Activated naive CD4-positive, alpha-beta T cell treated with anti-CD3 and anti-CD28 coated beads, Interleukin-2, amount 50 U/mL, for 72 hours (primary cell): ENCODE measurements around the gene LRRC59. TPM values are rescaled to one million over a fixed set of nuclear protein-coding genes. Genes with fewer than 3 reads are reported as not detected.
A peak's percentile ranks its signal among the peaks of the same experiment; 100 is the strongest.
"Not testable (repeated sequence)": the region's sequence is repeated elsewhere in the genome, so short reads cannot be mapped to it uniquely, and the experiment has no call there.

Experiments used
- ATAC-seq, 2 donors: fragments of 150-1000 bp; cut with Tn5 transposase; 2 replicates each; pipeline ENCODE4 v1.10.0; 2021; ENCODE audit warnings: mild to moderate bottlenecking in 2 of 2, moderate library complexity in 2 of 2
- DNase-seq, 2 donors: peaks; one replicate each; pipeline ENCODE4 v3.0.0; 2021 to 2022; ENCODE audit warnings: low spot score in 2 of 2
- H3K27ac Mint-ChIP-seq, 2 donors: one replicate each; pipeline ENCODE4 v1.8.0; 2022; ENCODE audit warnings: mild to moderate bottlenecking in 2 of 2, mixed read lengths in 2 of 2
- H3K36me3 Mint-ChIP-seq, 2 donors: one replicate each; pipeline ENCODE4 v1.8.0; 2022; ENCODE audit warnings: mixed read lengths in 2 of 2
- H3K9me3 Mint-ChIP-seq, 2 donors: one replicate each; pipeline ENCODE4 v1.8.0; 2022; ENCODE audit warnings: mixed read lengths in 2 of 2
- total RNA-seq, 2 donors: library from RNA; stranded (reverse); gene quantifications; one replicate each; pipeline ENCODE4 v1.2.3, GENCODE V29; 2022

LRRC59 gene
- total RNA-seq, 2 donors from 2014 or later = 40.3 to 66.7 TPM

DNA sequence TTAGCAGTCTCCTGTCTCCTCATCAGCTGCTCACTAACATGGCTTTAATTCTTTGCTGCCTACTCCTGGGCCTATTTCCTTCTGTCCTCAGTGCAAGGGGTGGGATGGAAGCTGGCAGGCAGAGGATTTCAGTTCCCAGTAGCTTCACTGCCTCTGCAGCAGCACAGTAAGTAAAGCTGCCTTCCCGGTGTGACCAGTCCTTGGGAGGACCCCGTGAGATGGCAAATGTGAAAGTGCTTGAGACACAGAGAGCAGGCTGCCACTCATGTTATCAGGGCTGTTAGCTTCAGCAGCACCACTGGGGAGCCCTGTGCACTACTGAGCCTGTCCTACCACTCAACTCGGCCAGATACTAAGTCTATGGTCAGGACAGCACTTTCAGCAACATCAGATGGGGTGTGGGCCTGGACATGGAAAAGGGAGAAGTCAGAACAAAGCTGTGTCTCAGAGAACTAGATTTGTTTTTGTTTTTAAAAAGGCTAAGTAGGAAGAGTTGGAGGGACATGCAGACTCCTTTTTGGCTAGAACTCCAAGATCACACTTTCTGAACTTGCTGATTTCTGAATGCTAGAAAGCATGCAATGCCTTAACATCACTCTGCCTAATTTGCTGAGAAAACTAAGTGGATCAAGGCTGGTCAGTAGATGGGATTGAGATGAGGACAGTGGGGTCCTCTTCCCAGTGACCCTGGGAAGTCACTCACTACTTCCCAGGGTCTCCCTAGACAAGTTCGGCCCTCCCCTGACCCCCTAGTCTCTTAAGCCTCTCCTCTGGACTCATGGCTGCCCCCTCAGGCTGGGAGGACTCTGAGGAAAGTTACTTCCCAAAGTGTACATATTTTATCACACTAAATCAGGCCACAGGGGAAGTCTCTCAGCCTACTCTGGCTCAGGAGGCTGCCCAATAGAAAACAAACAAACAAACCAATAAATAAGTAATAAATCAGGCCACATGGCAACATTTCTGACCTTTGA lies 29.8 kb upstream of the LRRC59 start:
- Mint-ChIP-seq H3K9me3 (no peaks in the 10 kb centered on the region), H3K36me3 (no peaks in the 10 kb centered on the region), H3K27ac (no peak overlapping the region)
- peak in 1 of 2 donors; percentile 27 for DNase-seq
- ATAC-seq = peak; percentile 26 to 41

DNA sequence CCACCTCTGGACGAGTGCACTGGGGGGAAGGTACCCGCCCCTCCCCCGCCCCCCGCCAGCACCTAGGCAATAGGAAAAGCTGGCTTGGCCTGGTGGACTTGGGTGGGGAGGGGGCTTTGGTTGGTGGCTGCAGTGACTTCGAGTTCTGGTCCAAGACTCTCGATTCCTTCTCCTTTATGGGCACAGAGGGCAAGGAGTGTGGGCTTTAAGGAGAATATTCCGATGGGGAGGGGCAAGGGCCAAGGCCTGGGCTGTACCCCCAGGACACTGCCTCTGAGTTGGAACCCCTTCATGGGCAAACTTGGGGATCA lies 29.1 kb upstream of the LRRC59 start:
- peak in 1 of 2 donors; percentile 7 for DNase-seq
- ATAC-seq = peak; percentile 2 to 30
- H3K36me3 Mint-ChIP-seq = no peaks in the 10 kb centered on the region
- H3K9me3 Mint-ChIP-seq = no peaks in the 10 kb centered on the region
- no peak overlapping the region for H3K27ac Mint-ChIP-seq

GRCh38 chr17:50425682-50426471 lies 28.6 kb upstream of the LRRC59 start, which contains the start of gene ACSF2:
Gene ACSF2 (plus strand): TSS chr17:50426218. CDS start chr17:50426262, 44 bp downstream.
- ATAC-seq (peak; percentile 92), DNase-seq (peak; percentile 65 to 75)
- no peaks in the 10 kb centered on the region for H3K9me3 Mint-ChIP-seq
- H3K36me3 Mint-ChIP-seq = no peaks in the 10 kb centered on the region
- peak within 1 kb of the TSS; percentile 63 to 77 for H3K27ac Mint-ChIP-seq

DNA sequence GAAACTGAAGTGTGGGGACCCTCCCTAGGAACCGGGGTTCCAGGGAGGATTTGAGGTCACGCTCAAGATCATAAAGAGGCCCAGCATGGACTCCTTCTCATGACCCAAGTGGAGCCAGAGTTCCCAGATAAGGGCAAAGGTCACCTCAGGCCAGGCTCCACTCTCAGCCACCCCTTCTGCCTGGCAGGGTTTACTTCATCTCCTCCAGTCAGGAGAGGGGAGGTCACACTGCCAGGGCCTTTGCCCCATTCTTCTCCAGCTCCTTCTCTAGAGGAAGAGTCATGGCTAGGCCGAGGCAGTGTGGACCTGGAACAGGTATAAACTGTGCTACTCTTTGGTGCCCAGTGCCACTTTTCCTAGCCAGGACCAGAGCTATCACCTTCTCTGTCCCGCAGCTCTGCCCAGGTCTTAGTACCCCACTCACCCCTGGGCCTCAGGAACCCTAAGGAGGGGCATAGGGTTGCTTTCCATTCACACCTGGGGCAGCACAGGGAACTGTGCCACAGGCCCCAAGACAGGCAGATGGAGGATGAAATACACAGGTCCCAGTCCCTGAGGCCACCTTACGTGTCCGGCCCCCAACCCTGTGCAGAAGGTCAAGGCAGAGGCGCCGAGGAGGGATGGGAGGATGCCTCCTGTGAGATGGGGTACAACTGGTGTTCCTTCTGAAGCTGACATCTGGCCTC lies 27.8 kb upstream of the LRRC59 start:
- H3K9me3 Mint-ChIP-seq = no peaks in the 10 kb centered on the region
- no peaks in the 10 kb centered on the region for H3K36me3 Mint-ChIP-seq
- no peak for ATAC-seq
- peak overlapping the region in 1 of 2 donors; percentile 63 for H3K27ac Mint-ChIP-seq
- no peak for DNase-seq

DNA sequence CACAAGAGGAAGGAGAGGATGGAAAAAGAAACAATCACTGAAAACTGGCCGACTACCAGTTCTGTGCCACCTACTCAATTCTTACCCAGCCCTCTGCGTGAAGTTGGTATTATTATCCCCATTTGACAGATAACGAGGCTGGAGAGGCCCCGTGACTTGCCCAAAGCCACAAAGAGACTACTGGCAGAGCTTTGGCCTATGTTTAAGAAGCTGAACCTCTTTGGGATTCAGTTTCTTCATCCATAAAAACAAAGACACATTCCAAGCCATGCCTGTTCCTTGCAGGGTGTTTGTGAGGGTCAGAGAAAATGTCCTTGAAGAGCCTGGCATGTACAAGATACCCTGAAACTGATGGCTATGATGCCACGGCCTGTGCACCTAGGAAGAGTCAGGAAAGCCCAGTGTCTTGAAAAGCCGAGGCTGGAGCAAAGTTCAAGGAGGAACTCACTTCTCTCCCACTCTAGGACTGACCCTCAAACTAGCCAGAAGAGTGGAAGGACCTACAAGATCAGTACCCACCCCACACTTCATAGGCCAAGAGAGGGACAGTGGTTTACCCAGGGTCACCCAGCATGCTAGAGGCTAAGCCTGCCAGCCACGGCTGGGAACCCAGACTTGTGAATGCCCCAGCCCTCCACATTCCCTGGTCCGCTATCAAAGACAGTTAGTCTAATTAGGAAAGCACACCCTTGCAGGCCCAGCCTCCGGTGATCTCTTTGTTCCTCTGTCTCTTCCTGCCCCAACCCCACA lies 27.1 kb upstream of the LRRC59 start:
- Mint-ChIP-seq H3K36me3 (peaks cover 1 to 2% of the 10 kb centered on the region in 2 donors), H3K9me3 (peaks cover under 1 to 1% of the 10 kb centered on the region in 2 donors), H3K27ac (no peak overlapping the region)
- DNase-seq (no peak), ATAC-seq (no peak)

DNA sequence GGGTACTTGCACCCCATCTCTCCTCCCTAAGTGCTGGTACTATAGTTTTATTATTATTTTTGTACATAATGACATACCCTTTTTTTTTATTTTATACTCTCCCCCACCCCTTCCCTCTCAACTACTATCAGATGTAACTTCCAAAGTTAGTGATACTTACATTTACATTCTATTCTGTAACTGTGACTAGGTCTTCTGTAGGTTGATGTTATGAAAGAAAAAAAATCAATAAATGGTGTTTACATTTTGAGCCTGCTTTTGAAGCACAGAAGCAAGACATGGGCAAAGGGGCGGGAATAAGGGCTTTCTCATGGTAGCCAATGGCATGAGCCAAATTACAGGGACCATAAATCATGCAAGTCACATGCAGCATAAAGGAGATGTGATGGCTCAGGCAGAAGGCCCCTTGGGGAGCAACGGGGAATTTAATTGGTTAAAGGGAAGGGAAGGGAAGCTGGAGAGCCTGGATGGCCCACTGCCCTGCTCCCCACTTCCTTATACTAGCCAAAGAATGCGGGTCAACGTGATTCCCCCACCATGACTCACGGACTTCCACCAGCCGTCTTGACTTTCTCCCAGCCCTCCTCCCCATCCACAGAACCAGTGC lies 26.3 kb upstream of the LRRC59 start:
- ATAC-seq = no peak
- peaks cover 7% of the 10 kb centered on the region in 2 donors for H3K9me3 Mint-ChIP-seq
- peaks cover 8% of the 10 kb centered on the region in 2 donors for H3K36me3 Mint-ChIP-seq
- H3K27ac Mint-ChIP-seq = peak overlapping the region in 1 of 2 donors; percentile 36
- no peak for DNase-seq

DNA sequence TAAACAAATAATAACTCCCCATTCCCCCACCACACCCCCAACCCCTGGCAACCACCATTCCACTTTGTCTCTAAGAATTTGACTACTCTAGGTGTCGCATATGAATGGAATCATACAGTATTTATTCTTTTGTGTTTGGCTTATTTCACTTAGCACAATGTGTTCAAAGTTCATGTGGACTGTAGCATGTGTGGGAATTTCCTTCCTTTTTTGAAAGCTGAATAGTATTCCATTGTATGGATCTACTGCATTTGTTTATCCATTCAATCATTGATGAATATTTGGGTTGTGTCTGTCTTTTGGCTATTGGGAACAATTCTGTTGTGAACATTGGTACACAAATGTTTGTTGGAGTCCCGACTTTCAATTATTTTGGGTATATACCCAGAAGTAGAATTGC lies 25.4 kb upstream of the LRRC59 start:
- Mint-ChIP-seq H3K36me3 (peaks cover 8% of the 10 kb centered on the region in 2 donors), H3K9me3 (peaks cover 7% of the 10 kb centered on the region in 2 donors), H3K27ac (no peak overlapping the region)
- ATAC-seq (no peak), DNase-seq (no peak)

DNA sequence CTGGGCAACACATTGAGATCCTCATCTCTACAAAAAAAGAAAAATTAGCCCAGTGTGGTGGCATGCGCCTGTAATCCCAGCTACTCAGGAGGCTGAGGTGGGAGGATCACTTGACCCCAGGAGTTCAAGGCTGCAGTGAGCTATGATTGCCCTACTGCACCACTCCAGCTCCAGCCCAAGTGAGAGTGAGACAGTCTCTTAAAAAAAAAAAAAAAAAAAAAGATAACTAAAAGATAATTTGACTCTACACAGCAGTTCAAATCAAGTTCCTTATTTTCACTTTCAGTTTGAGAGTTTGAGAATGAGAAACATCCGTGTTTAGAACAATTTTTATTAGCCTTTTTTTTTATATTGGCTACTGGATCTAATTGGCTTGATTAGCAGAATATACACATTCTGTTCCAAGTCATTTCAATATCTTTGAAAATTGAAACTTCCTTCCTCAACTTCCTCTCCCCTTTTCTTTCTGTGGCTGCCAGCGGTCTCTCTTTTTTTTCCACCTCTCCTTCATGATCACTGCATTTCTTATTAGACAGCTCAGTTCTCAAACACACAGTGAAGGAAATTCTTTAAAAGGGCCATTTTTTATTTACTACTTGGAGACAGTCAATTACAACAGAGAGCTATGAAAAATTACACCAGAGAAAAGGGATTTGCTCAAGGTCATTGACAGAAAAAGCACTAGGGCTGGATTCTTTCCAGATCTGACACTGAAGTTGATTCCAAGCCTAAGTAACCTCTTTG lies 24.2 kb upstream of the LRRC59 start:
- Mint-ChIP-seq H3K9me3 (peaks cover 7% of the 10 kb centered on the region in 2 donors), H3K36me3 (peaks cover 8% of the 10 kb centered on the region in 2 donors), H3K27ac (peak overlapping the region; percentile 69 to 74)
- ATAC-seq (peak in 1 of 2 donors; percentile 24), DNase-seq (no peak)

DNA sequence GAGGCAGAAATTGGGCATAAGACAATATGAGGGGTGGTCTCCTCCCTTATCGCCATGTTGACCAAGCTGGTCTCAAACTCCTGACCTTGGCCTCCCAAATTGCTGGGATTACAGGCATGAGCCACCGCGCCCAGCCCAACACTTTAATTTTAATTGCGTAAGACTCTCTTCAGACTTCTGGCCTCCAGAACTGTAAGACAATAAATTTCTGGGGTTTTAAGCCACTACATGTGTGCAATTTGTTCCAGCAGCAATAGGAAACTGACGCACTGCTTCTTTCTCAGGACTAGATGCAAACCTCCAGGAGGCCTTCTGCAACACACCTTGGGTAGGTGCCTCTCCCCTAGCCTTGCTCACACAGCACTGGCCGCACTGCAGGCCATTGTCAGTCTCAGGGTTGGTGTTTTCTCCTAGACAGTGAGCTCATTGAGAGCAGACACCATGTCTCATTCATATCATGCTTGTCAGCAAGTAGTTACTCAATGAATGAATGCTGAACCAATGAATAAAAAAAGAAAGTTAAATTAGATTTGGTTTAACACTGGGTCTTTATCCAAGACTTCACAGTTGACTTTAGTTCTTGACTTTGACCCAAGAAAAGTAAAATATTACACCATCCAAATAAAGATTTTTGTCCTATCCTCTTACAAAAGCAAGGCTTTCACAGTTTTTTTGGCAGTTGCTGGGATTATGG lies 23.2 kb upstream of the LRRC59 start:
- peaks cover 8% of the 10 kb centered on the region in 2 donors for H3K36me3 Mint-ChIP-seq
- peak overlapping the region in 1 of 2 donors; percentile 74 for H3K27ac Mint-ChIP-seq

GRCh38 chr17:50419577-50419976 lies 22.3 kb upstream of the LRRC59 start:
- not testable (repeated sequence) for DNase-seq, H3K9me3 Mint-ChIP-seq, ATAC-seq, H3K36me3 Mint-ChIP-seq, H3K27ac Mint-ChIP-seq

More for the DNA sequence above, 23.2 kb upstream of the LRRC59 start:
- H3K9me3 Mint-ChIP-seq = peaks cover 7% of the 10 kb centered on the region in 2 donors
- ATAC-seq = no peak
- DNase-seq = no peak

GRCh38 chr17:50414808-50415207 lies 17.5 kb upstream of the LRRC59 start:
- ATAC-seq = no peak
- Mint-ChIP-seq H3K27ac (no peak overlapping the region), H3K9me3 (peaks cover 7% of the 10 kb centered on the region in 2 donors), H3K36me3 (peaks cover 8% of the 10 kb centered on the region in 2 donors)
- DNase-seq = no peak

- no peaks in the 10 kb centered on the region for H3K36me3 Mint-ChIP-seq
- DNase-seq = no peak
- H3K27ac Mint-ChIP-seq = no peak overlapping the region
- H3K9me3 Mint-ChIP-seq = no peaks in the 10 kb centered on the region
- no peak for ATAC-seq
Observed at GRCh38 chr17:50412188-50412732, 14.9 kb upstream of the LRRC59 start.

DNA sequence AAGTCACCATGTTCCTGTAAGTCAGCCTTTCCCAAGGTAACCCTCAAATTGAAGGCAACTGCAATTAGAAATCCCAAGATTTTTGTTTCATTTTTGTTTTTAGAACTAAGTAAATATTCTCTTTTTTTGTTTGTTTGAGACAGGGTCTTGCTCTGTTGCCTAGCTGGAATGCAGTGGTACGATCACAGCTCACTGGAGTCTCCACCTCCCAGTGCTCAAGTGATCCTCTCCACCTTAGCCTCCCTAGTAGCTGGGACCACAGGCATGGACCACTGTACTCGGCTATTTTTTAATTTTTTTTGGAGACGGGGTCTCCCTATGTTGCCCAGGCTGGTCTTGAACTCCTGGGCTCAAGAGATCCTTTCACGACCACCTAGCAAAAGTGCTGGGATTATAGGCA lies 10.6 kb upstream of the LRRC59 start:
- Mint-ChIP-seq H3K9me3 (no peaks in the 10 kb centered on the region), H3K27ac (no peak overlapping the region), H3K36me3 (no peaks in the 10 kb centered on the region)
- no peak for DNase-seq
- ATAC-seq = no peak

- ATAC-seq = no peak
- H3K36me3 Mint-ChIP-seq = no peaks in the 10 kb centered on the region
- H3K27ac Mint-ChIP-seq = no peak overlapping the region
- DNase-seq = no peak
- no peaks in the 10 kb centered on the region for H3K9me3 Mint-ChIP-seq
Observed at GRCh38 chr17:50406578-50406977, 9.3 kb upstream of the LRRC59 start.
